Measurements from ENCODE around the gene RFX7.

RFX7 gene

GRCh38 chr15:56126409-56126808, 117.3 kb downstream of the RFX7 start:
- no peak for DNase-seq (ENCODE audit: low read depth in 2 of 2)

DNA sequence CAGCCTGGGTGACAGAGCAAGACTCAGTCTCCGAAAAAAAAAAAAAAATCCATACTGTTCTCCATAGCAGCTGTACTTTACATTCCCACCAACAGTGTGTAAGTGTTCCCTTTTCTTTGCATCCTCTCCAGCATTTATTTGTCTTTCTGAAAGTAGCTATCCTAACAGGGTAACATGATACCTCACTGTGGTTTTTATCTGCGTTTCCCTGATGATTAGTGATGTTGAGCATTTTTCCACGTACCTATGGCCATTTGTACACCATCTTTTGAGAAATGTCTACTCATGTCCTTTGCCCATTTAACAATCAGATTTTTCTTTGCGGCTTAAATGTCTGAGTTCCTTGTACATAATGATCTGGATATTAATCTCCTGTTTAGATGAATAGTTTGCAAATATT, 119.3 kb downstream of the RFX7 start:
- no peak for DNase-seq (ENCODE audit: low read depth in 2 of 2)

DNA sequence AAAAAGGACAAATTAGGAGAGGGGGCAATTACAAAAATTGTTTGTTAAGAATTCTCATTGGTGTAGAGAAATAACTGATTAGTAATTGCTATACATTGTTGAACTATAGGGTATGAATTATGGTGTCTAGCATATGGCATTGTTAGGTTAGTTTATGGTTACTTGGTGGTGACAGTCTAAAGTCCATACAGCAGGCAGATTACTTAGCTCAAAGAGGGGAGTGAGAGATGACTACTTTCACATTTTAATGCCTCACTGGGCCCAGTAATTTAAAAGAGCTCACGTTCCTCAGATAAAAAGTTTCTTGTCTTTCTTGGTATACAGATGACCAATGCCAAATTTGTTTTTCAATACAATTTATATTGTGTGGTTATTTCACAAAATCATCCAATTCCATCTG, 137.8 kb downstream of the RFX7 start:
- no peak for DNase-seq (ENCODE audit: low read depth in 2 of 2)

GRCh38 chr15:56102441-56102840, 141.2 kb downstream of the RFX7 start:
- DNase-seq (ENCODE audit: low read depth in 2 of 2): no peak

- no peak for DNase-seq (ENCODE audit: low read depth in 2 of 2)
These were observed 144.4 kb downstream of the RFX7 start for GRCh38 chr15:56099311-56099710.

GRCh38 chr15:56098195-56098863, 145.3 kb downstream of the RFX7 start:
- DNase-seq (ENCODE audit: low read depth in 2 of 2): no peak

DNA sequence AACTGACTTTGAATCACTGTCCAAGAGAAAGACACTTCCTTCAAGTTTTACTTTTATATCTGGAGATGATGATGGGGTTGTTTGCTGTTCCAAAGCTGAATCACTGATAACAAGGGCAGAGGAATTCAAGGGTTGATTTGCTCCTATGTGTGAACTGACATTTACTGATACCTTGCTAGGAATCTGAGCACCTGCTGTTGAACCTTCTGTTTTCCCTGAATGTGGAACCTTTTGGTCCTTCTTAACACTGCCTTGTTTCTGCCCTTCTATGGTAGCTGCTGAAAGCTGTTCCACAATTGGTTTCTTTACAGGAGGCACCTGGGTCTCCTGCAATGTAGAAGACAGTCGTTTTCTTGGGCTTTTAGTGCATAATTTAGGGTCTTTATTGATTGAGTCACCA, 148.3 kb downstream of the RFX7 start:
- no peak for DNase-seq (ENCODE audit: low read depth in 2 of 2)

DNA sequence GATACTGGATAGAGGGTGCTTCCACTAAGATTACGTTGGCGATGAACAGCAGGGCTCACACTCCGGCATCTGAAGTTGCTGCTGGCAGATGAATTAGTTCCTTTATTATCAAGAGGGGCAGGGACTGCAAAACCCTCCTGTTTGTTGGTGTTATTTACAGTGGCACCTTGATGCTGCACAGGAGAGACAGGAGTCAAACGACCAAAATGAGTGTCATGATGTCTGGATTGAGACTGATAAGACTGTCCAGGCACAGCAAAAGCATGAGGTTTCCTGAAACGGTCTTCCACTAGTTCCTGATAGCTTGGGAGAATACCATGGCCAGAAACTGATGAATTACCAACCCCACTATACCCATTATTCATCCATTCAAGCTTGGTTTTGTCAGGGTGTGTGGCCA, 149.5 kb downstream of the RFX7 start:
- no peak for DNase-seq (ENCODE audit: low read depth in 2 of 2)

DNA sequence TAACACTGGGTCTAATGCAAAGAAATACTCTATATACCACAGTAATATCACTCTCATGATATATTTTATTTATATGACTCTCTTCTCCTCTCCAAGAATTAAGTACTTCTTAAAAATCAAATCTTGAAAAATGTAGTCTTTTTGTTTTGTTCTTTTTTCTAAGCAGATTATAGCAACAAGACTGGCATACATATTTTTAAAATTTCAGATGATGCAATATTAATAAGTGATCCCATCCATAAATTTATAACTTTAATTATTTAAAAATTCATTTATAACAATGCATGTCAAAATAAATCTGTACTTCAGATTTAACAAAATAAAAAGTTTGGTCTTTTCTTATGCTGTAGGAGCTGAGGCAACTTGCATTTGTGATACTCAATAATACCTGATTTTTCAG, 155.3 kb downstream of the RFX7 start:
- no peak for DNase-seq (ENCODE audit: low read depth in 2 of 2)

DNA sequence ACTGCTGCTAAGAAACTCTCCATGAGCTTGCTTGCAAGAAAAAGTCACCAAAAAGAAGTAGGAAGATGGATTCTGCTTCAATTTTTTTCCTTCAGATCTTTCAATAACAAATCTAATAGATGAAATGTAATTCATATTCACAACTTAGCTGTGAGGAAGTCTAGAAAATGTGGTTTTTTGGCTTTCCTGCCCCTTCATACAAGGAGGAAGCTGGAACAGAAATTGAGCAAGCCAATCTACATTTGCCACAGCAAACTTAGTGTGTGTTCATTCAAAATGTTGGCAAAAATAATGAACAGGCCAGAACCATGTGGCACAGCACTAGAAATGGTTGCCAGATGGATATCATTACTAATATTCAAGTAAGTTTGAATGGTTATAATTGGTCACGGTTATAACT, 157.1 kb downstream of the RFX7 start:
- no peak for DNase-seq (ENCODE audit: low read depth in 2 of 2)

- no peak for DNase-seq (ENCODE audit: low read depth in 2 of 2)
These were observed 161.4 kb downstream of the RFX7 start for GRCh38 chr15:56082263-56082761.

DNA sequence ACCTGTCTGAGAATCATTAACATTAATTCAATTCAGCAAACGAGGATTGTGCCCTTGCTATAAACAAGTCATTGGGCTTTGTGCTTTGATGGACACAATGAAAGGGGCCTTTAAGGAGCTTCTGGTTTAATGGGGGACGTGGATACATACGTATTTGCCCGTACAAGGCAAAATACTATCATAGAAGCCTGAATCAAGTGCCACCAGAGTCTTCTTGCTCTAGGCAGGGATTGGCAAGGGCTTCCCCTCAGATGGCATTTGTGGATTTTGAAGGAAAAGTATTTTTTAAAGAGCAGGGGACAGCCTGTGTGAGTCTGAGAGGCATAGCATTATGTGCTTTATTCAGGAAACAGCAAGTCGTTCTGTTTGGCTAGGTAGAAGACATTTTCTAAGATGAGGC, 166.6 kb downstream of the RFX7 start:
- no peak for DNase-seq (ENCODE audit: low read depth in 2 of 2)

DNA sequence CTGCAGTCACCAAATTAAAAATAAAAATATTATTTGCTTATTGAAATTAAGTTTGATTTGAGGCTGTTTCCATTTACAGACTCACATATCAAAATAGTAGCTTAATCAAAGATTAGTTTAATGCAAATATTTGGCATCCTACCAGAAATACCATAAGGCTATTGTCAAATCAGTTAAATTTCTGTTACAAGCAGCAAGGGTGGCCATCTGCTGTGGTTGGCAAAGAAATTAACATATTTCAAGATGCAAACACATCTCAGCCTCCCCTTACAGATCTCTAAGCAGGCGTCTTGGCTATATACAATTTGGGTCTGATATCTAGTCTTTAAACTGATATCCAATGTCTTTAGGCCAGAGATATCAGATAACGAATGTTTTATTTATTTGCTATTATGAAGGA, 167.0 kb downstream of the RFX7 start:
- DNase-seq (ENCODE audit: low read depth in 2 of 2): no peak

GRCh38 chr15:56074481-56075265, 169.0 kb downstream of the RFX7 start:
- no peak for DNase-seq (ENCODE audit: low read depth in 2 of 2)

- no peak for DNase-seq (ENCODE audit: low read depth in 2 of 2)
These were observed 179.5 kb downstream of the RFX7 start for GRCh38 chr15:56064152-56064551.

GRCh38 chr15:56059716-56060115, 184.0 kb downstream of the RFX7 start:
- DNase-seq (ENCODE audit: low read depth in 2 of 2): no peak

- DNase-seq (ENCODE audit: low read depth in 2 of 2): no peak
These were observed 184.7 kb downstream of the RFX7 start for GRCh38 chr15:56058986-56059385.

DNA sequence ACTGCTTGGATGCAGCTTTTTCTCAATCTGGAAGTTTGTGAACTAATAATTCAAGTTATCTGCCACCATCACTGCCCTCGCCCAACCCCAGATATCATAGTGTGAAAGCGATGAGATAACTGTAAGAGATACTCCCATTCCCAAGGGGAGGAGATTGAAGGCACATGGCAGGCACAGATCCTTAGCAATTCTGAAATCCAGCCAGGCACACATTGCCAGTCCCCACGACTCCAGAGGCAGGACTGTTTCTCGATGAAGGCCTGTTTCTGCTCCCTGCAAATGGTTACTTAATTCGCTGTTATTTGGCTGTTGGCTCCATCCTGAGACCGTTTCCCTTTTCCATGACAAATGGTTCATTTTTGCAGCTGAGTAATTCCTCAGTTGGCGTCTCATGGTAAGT, 187.1 kb downstream of the RFX7 start:
- DNase-seq (ENCODE audit: low read depth in 2 of 2): no peak

DNA sequence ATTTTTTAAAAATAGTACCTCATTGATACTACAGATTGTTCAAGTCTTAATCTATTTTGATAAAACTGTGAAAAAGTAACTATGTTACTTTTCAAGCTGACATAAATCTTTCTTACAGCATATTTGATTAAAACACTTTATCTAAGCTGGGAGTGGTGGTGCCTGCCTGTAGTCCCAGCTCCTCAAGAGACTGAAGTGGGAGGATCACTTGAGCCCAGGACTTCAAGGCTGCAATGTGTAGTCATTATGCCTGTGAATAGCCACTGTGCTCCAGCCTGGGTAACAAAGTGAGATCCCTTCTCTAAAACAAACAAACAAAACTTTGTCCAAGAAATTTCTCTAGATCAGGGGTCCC, 190.7 kb downstream of the RFX7 start:
- no peak for DNase-seq (ENCODE audit: low read depth in 2 of 2)

GRCh38 chr15:56052395-56053045, 191.2 kb downstream of the RFX7 start:
- no peak for DNase-seq (ENCODE audit: low read depth in 2 of 2)

GRCh38 chr15:56051676-56052075, 192.0 kb downstream of the RFX7 start:
- DNase-seq (ENCODE audit: low read depth in 2 of 2): no peak

GRCh38 chr15:56049577-56049976, 194.1 kb downstream of the RFX7 start:
- no peak for DNase-seq (ENCODE audit: low read depth in 2 of 2)

- DNase-seq (ENCODE audit: low read depth in 2 of 2): no peak
These were observed 196.3 kb downstream of the RFX7 start for GRCh38 chr15:56047354-56047753.

All from stimulated activated CD8-positive, alpha-beta memory T cell treated with anti-CD3 and anti-CD28 coated beads, Interleukin-2, amount 100 ng/mL, for 1 hour (primary cell).